ENCODE measurements around the gene SMIM45.

The SMIM45 gene

GRCh38 chr22:41964112-41964491 lies 12.2 kb downstream of the SMIM45 start:
- Mint-ChIP-seq H3K36me3 (ENCODE audit: insufficient read depth) (no peaks in the 10 kb centered on the region), H3K9me3 (no peaks in the 10 kb centered on the region), H3K4me3 (no peak overlapping the region), H3K27me3 (ENCODE audit: low read depth) (no peaks in the 10 kb centered on the region), H3K4me1 (ENCODE audit: low read depth) (no peaks in the 10 kb centered on the region)
- DNase-seq (no peak), ATAC-seq (no peak)

GRCh38 chr22:41966225-41966606 lies 14.3 kb downstream of the SMIM45 start:
- ATAC-seq, result no peak
- Mint-ChIP-seq H3K36me3 (ENCODE audit: insufficient read depth) (no peaks in the 10 kb centered on the region), H3K4me1 (ENCODE audit: low read depth) (no peaks in the 10 kb centered on the region), H3K27me3 (ENCODE audit: low read depth) (no peaks in the 10 kb centered on the region), H3K9me3 (no peaks in the 10 kb centered on the region), H3K4me3 (no peak overlapping the region)
- DNase-seq, result no peak

GRCh38 chr22:41966607-41967240 lies 14.8 kb downstream of the SMIM45 start:
- no peaks in the 10 kb centered on the region for H3K9me3 Mint-ChIP-seq
- no peaks in the 10 kb centered on the region for H3K36me3 Mint-ChIP-seq (ENCODE audit: insufficient read depth)
- DNase-seq, result no peak

GRCh38 chr22:41968601-41969000 lies 16.7 kb downstream of the SMIM45 start:
- DNase-seq, result no peak
- H3K36me3 Mint-ChIP-seq (ENCODE audit: insufficient read depth), result no peaks in the 10 kb centered on the region
- no peaks in the 10 kb centered on the region for H3K4me1 Mint-ChIP-seq (ENCODE audit: low read depth)
- ATAC-seq, result no peak
- H3K9me3 Mint-ChIP-seq, result no peaks in the 10 kb centered on the region
- H3K27me3 Mint-ChIP-seq (ENCODE audit: low read depth), result peaks cover 13% of the 10 kb centered on the region
- H3K4me3 Mint-ChIP-seq, result no peak overlapping the region

More at GRCh38 chr22:41966607-41967240, 14.8 kb downstream of the SMIM45 start:
- H3K4me1 Mint-ChIP-seq (ENCODE audit: low read depth), result no peaks in the 10 kb centered on the region
- ATAC-seq, result peak; percentile 79 to 84
- no peak overlapping the region for H3K4me3 Mint-ChIP-seq
- H3K27me3 Mint-ChIP-seq (ENCODE audit: low read depth), result peaks cover 4% of the 10 kb centered on the region

GRCh38 chr22:41969110-41969646 lies 17.2 kb downstream of the SMIM45 start, which contains the start of gene SEPTIN3:
Gene SEPTIN3 (plus strand): TSS chr22:41969443. CDS start chr22:41971493, 2,050 bp downstream.
- no peak within 1 kb of the TSS for H3K4me3 Mint-ChIP-seq
- DNase-seq (no peak), ATAC-seq (no peak)
- no peaks in the 10 kb centered on the region for H3K36me3 Mint-ChIP-seq (ENCODE audit: insufficient read depth)
- H3K4me1 Mint-ChIP-seq (ENCODE audit: low read depth), result no peaks in the 10 kb centered on the region
- peaks cover 16% of the 10 kb centered on the region for H3K27me3 Mint-ChIP-seq (ENCODE audit: low read depth)
- no peaks in the 10 kb centered on the region for H3K9me3 Mint-ChIP-seq

- DNase-seq (no peak), ATAC-seq (no peak)
- peaks cover 22% of the 10 kb centered on the region for H3K27me3 Mint-ChIP-seq (ENCODE audit: low read depth)
- H3K4me1 Mint-ChIP-seq (ENCODE audit: low read depth), result peaks cover 5% of the 10 kb centered on the region
- H3K36me3 Mint-ChIP-seq (ENCODE audit: insufficient read depth), result no peaks in the 10 kb centered on the region
- H3K4me3 Mint-ChIP-seq, result no peak overlapping the region
- no peaks in the 10 kb centered on the region for H3K9me3 Mint-ChIP-seq
These were observed 18.7 kb downstream of the SMIM45 start for GRCh38 chr22:41970601-41971000.

GRCh38 chr22:41971431-41971830 lies 19.5 kb downstream of the SMIM45 start:
- no peak for ATAC-seq
- H3K4me1 Mint-ChIP-seq (ENCODE audit: low read depth), result peaks cover 11% of the 10 kb centered on the region

GRCh38 chr22:41974691-41975290 lies 22.8 kb downstream of the SMIM45 start:
- ATAC-seq (no peak), DNase-seq (no peak)
- no peaks in the 10 kb centered on the region for H3K9me3 Mint-ChIP-seq
- peak overlapping the region; percentile 74 for H3K4me3 Mint-ChIP-seq
- peaks cover 36% of the 10 kb centered on the region for H3K27me3 Mint-ChIP-seq (ENCODE audit: low read depth)
- peaks cover 11% of the 10 kb centered on the region for H3K4me1 Mint-ChIP-seq (ENCODE audit: low read depth)
- H3K36me3 Mint-ChIP-seq (ENCODE audit: insufficient read depth), result no peaks in the 10 kb centered on the region

More at GRCh38 chr22:41971431-41971830, 19.5 kb downstream of the SMIM45 start:
- Mint-ChIP-seq H3K9me3 (no peaks in the 10 kb centered on the region), H3K27me3 (ENCODE audit: low read depth) (peaks cover 29% of the 10 kb centered on the region), H3K4me3 (no peak overlapping the region), H3K36me3 (ENCODE audit: insufficient read depth) (no peaks in the 10 kb centered on the region)
- no peak for DNase-seq

GRCh38 chr22:41975299-41976069 lies 23.5 kb downstream of the SMIM45 start:
- Mint-ChIP-seq H3K4me3 (peak overlapping the region; percentile 74), H3K27me3 (ENCODE audit: low read depth) (peaks cover 36% of the 10 kb centered on the region), H3K36me3 (ENCODE audit: insufficient read depth) (no peaks in the 10 kb centered on the region), H3K9me3 (no peaks in the 10 kb centered on the region), H3K4me1 (ENCODE audit: low read depth) (peaks cover 11% of the 10 kb centered on the region)
- ATAC-seq (no peak), DNase-seq (no peak)

- DNase-seq (peak; percentile 25), ATAC-seq (peak; percentile 80 to 81)
- Mint-ChIP-seq H3K36me3 (ENCODE audit: insufficient read depth) (no peaks in the 10 kb centered on the region), H3K9me3 (no peaks in the 10 kb centered on the region), H3K4me3 (peak overlapping the region; percentile 74), H3K4me1 (ENCODE audit: low read depth) (peaks cover 11% of the 10 kb centered on the region), H3K27me3 (ENCODE audit: low read depth) (peaks cover 36% of the 10 kb centered on the region)
These were observed 24.3 kb downstream of the SMIM45 start for GRCh38 chr22:41976070-41976901.

- Mint-ChIP-seq H3K4me3 (peak overlapping the region; percentile 49), H3K36me3 (ENCODE audit: insufficient read depth) (no peaks in the 10 kb centered on the region), H3K9me3 (no peaks in the 10 kb centered on the region), H3K27me3 (ENCODE audit: low read depth) (peaks cover 31% of the 10 kb centered on the region), H3K4me1 (ENCODE audit: low read depth) (peaks cover 11% of the 10 kb centered on the region)
- ATAC-seq, result peak; percentile 12 to 19
- DNase-seq, result no peak
These were observed 25.1 kb downstream of the SMIM45 start for GRCh38 chr22:41976961-41977566.

GRCh38 chr22:41978732-41979131 lies 26.8 kb downstream of the SMIM45 start:
- DNase-seq, result no peak
- no peak for ATAC-seq
- Mint-ChIP-seq H3K9me3 (no peaks in the 10 kb centered on the region), H3K36me3 (ENCODE audit: insufficient read depth) (no peaks in the 10 kb centered on the region), H3K4me1 (ENCODE audit: low read depth) (peaks cover 11% of the 10 kb centered on the region), H3K4me3 (no peak overlapping the region), H3K27me3 (ENCODE audit: low read depth) (peaks cover 23% of the 10 kb centered on the region)

GRCh38 chr22:41979423-41980250 lies 27.7 kb downstream of the SMIM45 start:
- no peak for ATAC-seq
- no peaks in the 10 kb centered on the region for H3K36me3 Mint-ChIP-seq (ENCODE audit: insufficient read depth)
- H3K27me3 Mint-ChIP-seq (ENCODE audit: low read depth), result peaks cover 19% of the 10 kb centered on the region
- H3K9me3 Mint-ChIP-seq, result no peaks in the 10 kb centered on the region
- H3K4me1 Mint-ChIP-seq (ENCODE audit: low read depth), result peaks cover 10% of the 10 kb centered on the region
- no peak for DNase-seq
- H3K4me3 Mint-ChIP-seq, result no peak overlapping the region

All from activated T-cell treated with anti-CD3 and anti-CD28 coated beads, Interleukin-2, amount 50 U/mL, for 4 hours (primary cell).